Sigmoid colon (tissue), 7 donors: ENCODE measurements around the gene FCN3. TPM values are rescaled to one million over a fixed set of nuclear protein-coding genes. Genes with fewer than 3 reads are reported as not detected.
"Not testable (repeated sequence)": the region's sequence is repeated elsewhere in the genome, so short reads cannot be mapped to it uniquely, and the experiment has no call there.

Source experiments
- DNase-seq: peaks from one replicate; pipeline ENCODE4 v3.0.0-alpha.2; 2019
- H3K27ac ChIP-seq, 4 donors: fragments of 200-600 bp; sonication (generic); one replicate each; pipeline ENCODE4 v1.5.1; 2016 to 2019; ENCODE audit warnings: mild to moderate bottlenecking in 1 of 4
- H3K27me3 ChIP-seq, 3 donors: fragments of 200-600 bp; sonication (generic); one replicate each; pipeline ENCODE4 v1.5.1; 2019; ENCODE audit warnings: mild to moderate bottlenecking in 1 of 3
- H3K36me3 ChIP-seq, 4 donors: fragments of 200-600 bp; sonication (generic); one replicate each; pipeline ENCODE4 v1.5.1; 2016 to 2019
- H3K4me1 ChIP-seq, 4 donors: fragments of 200-600 bp; sonication (generic); one replicate each; pipeline ENCODE4 v1.5.1; 2017 to 2019
- H3K4me3 ChIP-seq, 4 donors: fragments of 200-600 bp; sonication (generic); one replicate each; pipeline ENCODE4 v1.5.1; 2017 to 2019; ENCODE audit warnings: mild to moderate bottlenecking in 2 of 4, moderate library complexity in 1 of 4
- H3K9me3 ChIP-seq, 4 donors: fragments of 200-600 bp in 3 of 4; sonication (generic) in 3 of 4; one replicate each; pipeline versions ENCODE4 v1.5.1 to v1.6.1; 2013 to 2019
- CTCF ChIP-seq, 4 experiments: fragments of 450-650 bp in 3 of 4; fragments of 200-600 bp in 1 of 4; IDR thresholded peaks; one replicate each; pipeline ENCODE4 v1.5.1; 2016 to 2019; ENCODE audit warnings: antibody characterized with exemption in 4 of 4, mild to moderate bottlenecking in 3 of 4, moderate library complexity in 2 of 4
- EP300 ChIP-seq, 4 donors: sonication (generic); formaldehyde crosslinking; IDR thresholded peaks; one replicate each; pipeline ENCODE4 v1.6.1; 2017; ENCODE audit warnings: antibody characterized with exemption in 4 of 4
- POLR2A ChIP-seq, 2 donors: fragments of 450-650 bp; IDR thresholded peaks; one replicate each; pipeline ENCODE4 v1.6.1; 2016; ENCODE audit warnings: antibody characterized with exemption in 2 of 2, mild to moderate bottlenecking in 2 of 2, moderate library complexity in 2 of 2
- POLR2AphosphoS5 ChIP-seq, 4 donors: sonication (generic); formaldehyde crosslinking; IDR thresholded peaks; one replicate each; pipeline ENCODE4 v1.6.1; 2017; ENCODE audit warnings: antibody characterized with exemption in 4 of 4
- WGBS, 2 donors: extraction: QIAGEN DNeasy Blood & Tissue Kit; methylation state at CpG; one replicate each; pipeline ENCODE4 v1.1.7; 2013; 5-methylcytosine and 5-hydroxymethylcytosine counted together
- intact Hi-C: fragments of 100-400 bp; cut with DNase I; formaldehyde crosslinking; loops from one replicate; pipeline ENCODE4 v1.15.1; 2023
- polyA plus RNA-seq, 3 donors: library from polyadenylated mRNA; stranded (reverse); fragments of 200-250 nt; gene quantifications; one replicate each; pipeline ENCODE4 v1.2.3, GENCODE V29; 2013
- total RNA-seq, 4 donors: library from RNA; depleted of rRNA; stranded (reverse); fragments of >200 nt; gene quantifications; one replicate each; pipeline ENCODE4 v1.1.0, GENCODE V29; 2016
- donor health status: healthy with polysubstance abuse.
- donor health status: Bipolar disorder and iron deficiency.
- donor health status: healthy.

The FCN3 gene
- total and polyA plus RNA-seq, 7 donors: 0.49 to 4.6 (median 2.5) TPM

DNA sequence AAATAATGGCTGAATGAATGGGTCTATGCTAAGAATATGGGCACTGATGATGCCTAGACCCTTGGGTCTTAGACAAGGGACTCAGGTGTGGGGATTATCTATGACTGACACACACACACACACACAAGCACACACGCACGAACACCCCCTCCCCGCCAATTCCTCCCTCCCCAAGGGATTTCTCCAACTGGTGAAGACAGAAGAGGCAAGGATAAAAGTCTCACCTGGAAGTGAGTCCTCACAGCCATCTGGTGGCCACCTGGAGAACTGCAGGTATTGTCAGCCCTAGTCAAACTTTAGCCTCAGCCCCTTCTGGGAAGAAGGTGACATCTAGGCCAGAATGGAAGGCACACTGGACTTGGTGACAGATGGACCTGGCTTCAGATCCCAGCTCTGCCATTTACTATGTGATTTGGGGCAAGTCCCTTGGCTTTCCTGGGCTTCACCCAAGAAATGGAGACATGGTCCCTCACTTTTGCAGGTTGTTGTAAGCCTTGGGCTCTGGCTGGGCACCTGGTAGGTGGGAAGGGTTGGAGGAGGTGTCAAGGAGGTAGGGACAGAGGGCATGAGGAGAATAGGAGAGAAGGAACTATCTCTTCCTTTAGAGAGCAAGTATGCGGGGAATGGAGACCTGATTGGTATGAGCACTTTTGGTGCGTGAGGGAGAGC lies 13.8 kb upstream of the FCN3 start:
- Histone ChIP-seq H3K4me1 (peaks cover 0 to 21% (median 20%) of the 10 kb centered on the region in 4 donors), H3K36me3 (no peaks in the 10 kb centered on the region), H3K9me3 (no peaks in the 10 kb centered on the region), H3K27ac (no peak overlapping the region), H3K27me3 (peaks cover 0 to 2% (median 2%) of the 10 kb centered on the region in 3 donors), H3K4me3 (no peak overlapping the region)
- no peak for DNase-seq
- intact Hi-C loops: loop anchor here (1.0 to 2.0 kb wide), 2 partner anchors 32 to 86 kb away; no protein-coding TSS in a partner anchor
- TF ChIP-seq EP300 (IDR thresholded peaks at IDR 0.05) (no peak), CTCF (IDR thresholded peaks at IDR 0.05) (peak; percentile 83 to 91 (median 90))
- 40 to 43% methylated on average over 5 of the region's 5 CpGs for WGBS, 2 donors

DNA sequence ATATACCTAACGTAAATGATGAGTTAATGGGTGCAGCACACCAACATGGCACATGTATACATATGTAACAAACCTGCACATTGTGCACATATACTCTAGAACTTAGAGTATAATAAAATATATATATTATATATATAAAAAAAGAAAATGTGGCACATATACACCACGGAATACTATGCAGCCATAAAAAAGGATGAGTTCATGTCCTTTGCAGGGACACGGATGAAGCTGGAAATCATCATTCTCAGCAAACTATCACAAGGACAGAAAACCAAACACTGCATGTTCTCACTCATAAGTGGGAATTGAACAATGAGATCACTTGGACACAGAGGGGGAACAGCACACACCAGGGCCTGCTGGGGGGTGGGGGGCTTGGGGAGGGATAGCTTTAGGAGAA lies 10.2 kb upstream of the FCN3 start:
- DNase-seq, H3K27ac ChIP-seq, H3K36me3 ChIP-seq, H3K9me3 ChIP-seq, H3K4me1 ChIP-seq, intact Hi-C loops, H3K4me3 ChIP-seq: not testable (repeated sequence)
- H3K27me3 ChIP-seq: peaks cover 0 to 16% (median 12%) of the 10 kb centered on the region in 3 donors
- 89 to 93% methylated on average over 3 of the region's 3 CpGs for WGBS, 2 donors

GRCh38 chr1:27383661-27384060 lies 9.0 kb upstream of the FCN3 start:
- H3K27me3 ChIP-seq: peaks cover 0 to 16% (median 12%) of the 10 kb centered on the region in 3 donors
- intact Hi-C loops: no loop called here
- H3K4me1 ChIP-seq: peaks cover 0 to 6% (median 2%) of the 10 kb centered on the region in 4 donors
- TF ChIP-seq POLR2A (IDR thresholded peaks at IDR 0.05) (no peak), EP300 (IDR thresholded peaks at IDR 0.05) (no peak), CTCF (IDR thresholded peaks at IDR 0.05) (no peak), POLR2AphosphoS5 (IDR thresholded peaks at IDR 0.05) (no peak)
- no peak overlapping the region for H3K27ac ChIP-seq
- no peak for DNase-seq
- no peak overlapping the region for H3K4me3 ChIP-seq
- 82 to 91% methylated on average over 13 of the region's 13 CpGs for whole genome bisulfite sequencing, 2 donors
- H3K9me3 ChIP-seq: no peaks in the 10 kb centered on the region
- no peaks in the 10 kb centered on the region for H3K36me3 ChIP-seq

DNA sequence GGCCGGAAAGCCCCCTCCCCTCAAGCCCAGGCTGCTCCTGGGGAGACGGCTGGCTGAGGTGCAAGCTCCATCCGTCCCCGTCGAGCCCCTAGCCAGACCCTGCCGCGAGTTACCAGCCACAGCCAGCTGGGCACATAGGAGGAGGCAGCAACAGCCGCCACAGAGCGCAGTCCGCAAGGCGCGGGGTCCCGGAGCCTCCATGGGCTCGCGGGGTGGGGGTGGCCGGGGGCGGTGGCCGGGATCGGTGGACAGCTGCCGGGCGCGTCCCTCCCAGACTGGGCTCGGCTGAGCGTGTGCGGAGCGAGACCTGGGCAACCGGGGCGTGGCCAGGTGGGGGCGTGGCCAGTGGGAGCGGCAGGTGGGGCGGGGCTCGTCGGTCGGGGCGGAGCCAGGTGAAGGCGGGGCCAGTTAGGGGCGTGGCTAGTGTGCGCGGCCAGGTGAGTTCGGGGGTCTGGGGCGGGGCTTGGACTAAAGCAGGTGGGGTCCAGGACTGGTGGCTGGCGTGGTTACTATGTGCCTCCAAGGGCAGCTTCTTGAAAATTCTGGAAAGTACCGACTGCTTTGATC lies 8.5 kb upstream of the FCN3 start, which contains the start of gene CD164L2:
CD164L2 (minus strand) TSS at position 295 of the 567 bp plus-strand sequence; CDS start at position 201, 94 bp downstream.
- peaks cover 0 to 6% (median 2%) of the 10 kb centered on the region in 4 donors for H3K4me1 ChIP-seq
- whole genome bisulfite sequencing, 2 donors: 7 to 18% methylated on average over 43 of the region's 43 CpGs
- no peak within 1 kb of the TSS for H3K4me3 ChIP-seq
- DNase-seq: no peak
- intact Hi-C loops: no loop called here
- TF ChIP-seq EP300 (IDR thresholded peaks at IDR 0.05) (no peak), POLR2A (IDR thresholded peaks at IDR 0.05) (no peak), CTCF (IDR thresholded peaks at IDR 0.05) (no peak), POLR2AphosphoS5 (IDR thresholded peaks at IDR 0.05) (no peak)
- H3K36me3 ChIP-seq: no peaks in the 10 kb centered on the region
- peaks cover 0 to 16% (median 12%) of the 10 kb centered on the region in 3 donors for H3K27me3 ChIP-seq
- H3K9me3 ChIP-seq: no peaks in the 10 kb centered on the region
- H3K27ac ChIP-seq: no peak within 1 kb of the TSS

DNA sequence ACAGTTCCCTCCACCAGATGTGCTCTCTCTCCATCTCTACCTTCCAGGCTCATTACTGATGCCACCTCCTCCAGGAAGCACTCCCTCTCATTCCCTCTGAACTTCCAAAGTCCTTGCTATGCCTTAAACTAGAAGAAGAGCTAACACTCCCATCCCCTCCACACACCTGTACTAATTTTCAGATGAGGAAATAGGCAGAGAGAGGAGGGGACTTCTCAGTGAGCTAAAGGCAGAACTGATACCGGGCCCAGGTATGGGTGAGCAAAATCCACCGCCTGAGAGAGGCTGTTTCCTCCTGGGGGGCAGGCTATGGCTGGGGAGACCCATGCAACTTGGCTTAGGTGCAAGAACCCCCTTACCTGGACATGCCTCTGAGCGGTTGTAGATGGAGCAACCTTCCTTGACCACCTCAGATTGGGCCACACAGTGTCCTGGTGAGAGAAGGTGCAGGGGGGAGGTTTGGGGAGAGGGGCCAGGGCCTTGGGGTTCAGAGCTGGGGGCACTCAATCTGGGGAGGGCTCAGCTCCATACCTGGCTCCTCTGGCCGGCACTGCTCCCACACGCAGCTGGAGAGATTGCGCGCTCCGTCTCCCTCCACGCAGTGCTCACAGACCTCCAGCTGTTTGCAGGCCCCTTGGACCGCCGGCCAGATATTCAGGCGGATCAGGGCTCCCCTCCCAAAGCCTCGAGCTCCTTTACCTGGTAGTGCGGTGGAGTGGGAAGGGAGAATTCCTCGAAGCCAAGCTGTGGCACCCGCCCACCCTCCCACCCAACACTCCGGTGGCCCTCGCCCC lies 7.5 kb upstream of the FCN3 start:
- TF ChIP-seq CTCF (IDR thresholded peaks at IDR 0.05): no peak
- no peak for TF ChIP-seq EP300 (IDR thresholded peaks at IDR 0.05)
- no peak for TF ChIP-seq POLR2AphosphoS5 (IDR thresholded peaks at IDR 0.05)
- TF ChIP-seq POLR2A (IDR thresholded peaks at IDR 0.05): no peak
- no peak for DNase-seq
- H3K4me1 ChIP-seq: peaks cover 0 to 6% (median 2%) of the 10 kb centered on the region in 4 donors
- H3K9me3 ChIP-seq: no peaks in the 10 kb centered on the region
- no peak overlapping the region for H3K27ac ChIP-seq
- no peak overlapping the region for H3K4me3 ChIP-seq
- 74 to 80% methylated on average over 18 of the region's 18 CpGs for WGBS, 2 donors
- H3K36me3 ChIP-seq: no peaks in the 10 kb centered on the region
- intact Hi-C loops: no loop called here
- H3K27me3 ChIP-seq: peaks cover 0 to 16% (median 12%) of the 10 kb centered on the region in 3 donors
